ENCODE data around the gene ANKRD55. TPM values are rescaled to one million over a fixed set of nuclear protein-coding genes. Genes with fewer than 3 reads are reported as not detected.

Gene ANKRD55
- total RNA-seq, 4 donors from 2014 or later = 0.66 TPM; not detected in 3

GRCh38 chr5:56053363-56053762, 179.8 kb downstream of the ANKRD55 start:
- no peak overlapping the region for H3K4me3 ChIP-seq
- no peak for DNase-seq (ENCODE audit: extremely low spot score)
- no peaks in the 10 kb centered on the region for H3K36me3 ChIP-seq
- WGBS = 100% methylated on average over 4 of the region's 4 CpGs
- intact Hi-C loops (cut with DNase I) = loop anchor here (10.0 kb wide), 1 partner anchor 59 kb away; the partner anchor contains the start of gene IL6ST
- H3K4me1 ChIP-seq = peaks cover 18 to 24% (median 20%) of the 10 kb centered on the region in 4 donors
- H3K27me3 ChIP-seq = no peaks in the 10 kb centered on the region
- TF ChIP-seq POLR2A (IDR thresholded peaks at IDR 0.05; ENCODE audit: low read depth) = no peak
- TF ChIP-seq CTCF (IDR thresholded peaks at IDR 0.05) = no peak
- TF ChIP-seq POLR2AphosphoS5 (IDR thresholded peaks at IDR 0.05) = no peak
- no peak for TF ChIP-seq EP300 (IDR thresholded peaks at IDR 0.05)
- no peak overlapping the region for H3K27ac ChIP-seq (replicated peaks in 1 of 4)
- H3K9me3 ChIP-seq = peaks cover 0 to 5% (median 0%) of the 10 kb centered on the region in 4 donors

- H3K27ac ChIP-seq (replicated peaks in 1 of 4) = no peak overlapping the region
- H3K9me3 ChIP-seq = peaks cover 0 to 5% (median 0%) of the 10 kb centered on the region in 4 donors
- no peaks in the 10 kb centered on the region for H3K27me3 ChIP-seq
- intact Hi-C loops (cut with DNase I) = loop anchor here (10.0 kb wide), 1 partner anchor 58 kb away; the partner anchor contains the start of gene IL6ST
- no peaks in the 10 kb centered on the region for H3K36me3 ChIP-seq
- peaks cover 12 to 18% (median 14%) of the 10 kb centered on the region in 4 donors for H3K4me1 ChIP-seq
- H3K4me3 ChIP-seq = no peak overlapping the region
- no peak for DNase-seq (ENCODE audit: extremely low spot score)
- WGBS = 95% methylated on average over 1 of the region's 1 CpG
- TF ChIP-seq CTCF (IDR thresholded peaks at IDR 0.05) (no peak), POLR2AphosphoS5 (IDR thresholded peaks at IDR 0.05) (no peak), POLR2A (IDR thresholded peaks at IDR 0.05; ENCODE audit: low read depth) (no peak), EP300 (IDR thresholded peaks at IDR 0.05) (no peak)
Measured at GRCh38 chr5:56052735-56053134, 180.4 kb downstream of the ANKRD55 start.

- Histone ChIP-seq H3K27ac (replicated peaks in 1 of 4) (peak overlapping the region in 2 of 4 donors; percentile 11 to 31), H3K9me3 (peaks cover 0 to 5% (median 1%) of the 10 kb centered on the region in 4 donors), H3K27me3 (no peaks in the 10 kb centered on the region), H3K36me3 (no peaks in the 10 kb centered on the region), H3K4me3 (no peak overlapping the region), H3K4me1 (peaks cover 7 to 13% (median 12%) of the 10 kb centered on the region in 4 donors)
- WGBS = 27% methylated on average over 1 of the region's 1 CpG
- DNase-seq (ENCODE audit: extremely low spot score) = no peak
- peak in 1 of 2 donors; percentile 10 for TF ChIP-seq POLR2AphosphoS5 (IDR thresholded peaks at IDR 0.05)
- TF ChIP-seq CTCF (IDR thresholded peaks at IDR 0.05) = no peak
- intact Hi-C loops (cut with DNase I) = loop anchor here (10.0 kb wide), 1 partner anchor 56 kb away; the partner anchor contains the start of gene IL6ST
Measured at GRCh38 chr5:56050551-56051255, 182.4 kb downstream of the ANKRD55 start.

Small RNA genes lying within 50 kb of the gene (small RNA-seq; reads per million reads assigned to genes)
- gene RNA5SP184 (0 to 0.08 (median 0) reads per million in 3 donors), gene RNA5SP185 (0 reads per million in 3 donors), gene RNU6-299P (0 reads per million in 3 donors)

Other genes starting within 250 kb of the ANKRD55 start
- gene IL6ST, start 238.4 kb downstream of the ANKRD55 start, total RNA-seq = 100 to 1,000 TPM; 384 to 561 (median 517) TPM